Spleen (tissue), 11 donors: ENCODE results near the gene ZMYND19. TPM values are rescaled to one million over a fixed set of nuclear protein-coding genes. Genes with fewer than 3 reads are reported as not detected.

Experiments
- DNase-seq: peaks from one replicate; pipeline ENCODE4 v3.0.0-alpha.2; 2020
- H3K27ac ChIP-seq, 8 donors: fragments of 200-600 bp; sonication (generic) in 7 of 8; 1 replicate in 4 of 8; 2 replicates in 4 of 8; pipeline versions ENCODE4 v1.5.0 to v1.8.0; 2016 to 2021; ENCODE audit warnings: inconsistent platforms in 4 of 8, mild to moderate bottlenecking in 4 of 8, moderate library complexity in 1 of 8
- H3K27me3 ChIP-seq, 7 donors: fragments of 200-600 bp; sonication (generic) in 6 of 7; replicated peaks in 1 of 7; 1 replicate in 4 of 7; 2 replicates in 3 of 7; pipeline versions ENCODE4 v1.5.0 to v1.8.0; 2016 to 2021; ENCODE audit warnings: inconsistent platforms in 3 of 7, mild to moderate bottlenecking in 1 of 7
- H3K36me3 ChIP-seq, 6 donors: fragments of 200-600 bp; sonication (generic) in 5 of 6; 1 replicate in 4 of 6; 2 replicates in 2 of 6; pipeline versions ENCODE4 v1.5.0 to v1.8.0; 2016 to 2021; ENCODE audit warnings: inconsistent platforms in 2 of 6
- H3K4me1 ChIP-seq, 6 donors: fragments of 200-600 bp; sonication (generic) in 5 of 6; 1 replicate in 3 of 6; 2 replicates in 3 of 6; pipeline versions ENCODE4 v1.5.0 to v1.8.0; 2016 to 2021; ENCODE audit warnings: inconsistent platforms in 3 of 6
- H3K4me3 ChIP-seq, 8 donors: fragments of 200-600 bp; sonication (generic) in 7 of 8; 1 replicate in 4 of 8; 2 replicates in 4 of 8; pipeline versions ENCODE4 v1.5.0 to v1.8.0; 2016 to 2021; ENCODE audit warnings: inconsistent platforms in 4 of 8, mild to moderate bottlenecking in 4 of 8, moderate library complexity in 2 of 8
- H3K9me3 ChIP-seq, 8 donors: fragments of 200-600 bp; sonication (generic) in 7 of 8; 1 replicate in 4 of 8; 2 replicates in 4 of 8; pipeline versions ENCODE4 v1.5.0 to v1.8.0; 2016 to 2021; ENCODE audit warnings: inconsistent platforms in 4 of 8
- CTCF ChIP-seq, 11 experiments: fragments of 200-600 bp in 7 of 11; fragments of 450-650 bp in 4 of 11; sonication (generic) in 4 of 11; IDR thresholded peaks in 8 of 11; conservative IDR thresholded peaks in 3 of 11; 1 replicate in 7 of 11; 2 replicates in 4 of 11; pipeline versions ENCODE4 v1.4.0 to v1.8.0; 2016 to 2021; ENCODE audit warnings: antibody characterized with exemption in 11 of 11, inconsistent platforms in 4 of 11, mild to moderate bottlenecking in 1 of 11
- POLR2A ChIP-seq, 3 donors: fragments of 450-650 bp; IDR thresholded peaks; one replicate each; pipeline ENCODE4 v1.5.1; 2017; ENCODE audit warnings: antibody characterized with exemption in 3 of 3, mild to moderate bottlenecking in 1 of 3
- POLR2AphosphoS5 ChIP-seq, 3 donors: sonication (generic); formaldehyde crosslinking; IDR thresholded peaks; one replicate each; pipeline ENCODE4 v1.5.1; 2017; ENCODE audit warnings: antibody characterized with exemption in 3 of 3
- WGBS, 5 donors: extraction: QIAGEN DNeasy Blood & Tissue Kit in 3 of 5; methylation state at CpG; one replicate each; pipeline versions ENCODE4 v1.1.5 to v1.1.7; 2013 to 2018; 5-methylcytosine and 5-hydroxymethylcytosine counted together
- intact Hi-C: fragments of 100-400 bp; cut with DNase I; formaldehyde crosslinking; loops from one replicate; pipeline ENCODE4 v1.15.0; 2023; ENCODE audit warnings: low total_unique reads
- polyA plus RNA-seq, 3 donors: library from polyadenylated mRNA; stranded (reverse); fragments of 200-250 nt; gene quantifications; one replicate each; pipeline ENCODE4 v1.2.1, GENCODE V29; 2013
- total RNA-seq, 7 donors: library from RNA; depleted of rRNA in 3 of 7; stranded (reverse); fragments of >200 nt in 3 of 7; fragmentation: NEBNext Ultra II Directional in 4 of 7; extraction: Animal tissue kit (Norgen Biotek cat#: 25700) in 4 of 7; gene quantifications; one replicate each; pipeline versions ENCODE4 v1.1.0 to v1.2.1, GENCODE V29; 2016 to 2021
- donor health status: healthy with polysubstance abuse.
- donor health status: DM: no; HTN: no; CAD: no; lungs with moderate emphysema.
- donor health status: DM: no; HTN: no; CAD: no.
- donor health status: Bipolar disorder and iron deficiency.
- donor health status: healthy.
- donor health status: DM: no; HTN: no; CAD: no.
- donor health status: DM: yes; HTN: yes; CAD: no.

Gene ZMYND19
- total and polyA plus RNA-seq, 10 donors: 12.7 to 24.1 (median 16.3) TPM

GRCh38 chr9:137586854-137587253, 3.5 kb downstream of the ZMYND19 start:
- no peak for DNase-seq
- intact Hi-C loops: no loop called here

GRCh38 chr9:137583957-137584356, 6.4 kb downstream of the ZMYND19 start:
- Histone ChIP-seq H3K27me3 (no peaks in the 10 kb centered on the region), H3K4me3 (no peak overlapping the region), H3K36me3 (peaks cover 0 to 77% (median 49%) of the 10 kb centered on the region in 6 donors), H3K27ac (no peak overlapping the region), H3K4me1 (peaks cover 2 to 26% (median 11%) of the 10 kb centered on the region in 6 donors), H3K9me3 (no peaks in the 10 kb centered on the region)
- TF ChIP-seq POLR2AphosphoS5 (IDR thresholded peaks at IDR 0.05) (no peak), POLR2A (IDR thresholded peaks at IDR 0.05) (no peak), CTCF (IDR thresholded peaks at IDR 0.05 in 8 of 11, conservative IDR thresholded peaks at IDR 0.05 in 3 of 11) (no peak)
- intact Hi-C loops: no loop called here
- no peak for DNase-seq
- WGBS, 5 donors: 84 to 93% (median 87%) methylated on average over 7 to 8 of the region's 8 CpGs

More at GRCh38 chr9:137586854-137587253, 3.5 kb downstream of the ZMYND19 start:
- no peak overlapping the region for H3K4me3 ChIP-seq
- peaks cover 6 to 34% (median 22%) of the 10 kb centered on the region in 6 donors for H3K4me1 ChIP-seq
- no peak for TF ChIP-seq POLR2AphosphoS5 (IDR thresholded peaks at IDR 0.05)
- no peak for TF ChIP-seq CTCF (IDR thresholded peaks at IDR 0.05 in 8 of 11, conservative IDR thresholded peaks at IDR 0.05 in 3 of 11)
- no peak for TF ChIP-seq POLR2A (IDR thresholded peaks at IDR 0.05)
- H3K9me3 ChIP-seq: no peaks in the 10 kb centered on the region
- 93 to 100% (median 97%) methylated on average over 8 to 14 of the region's 14 CpGs for WGBS, 5 donors
- no peaks in the 10 kb centered on the region for H3K27me3 ChIP-seq
- no peak overlapping the region for H3K27ac ChIP-seq
- peaks cover 0 to 67% (median 42%) of the 10 kb centered on the region in 6 donors for H3K36me3 ChIP-seq

- 81 to 90% (median 85%) methylated on average over 14 of the region's 14 CpGs for WGBS, 5 donors
- Histone ChIP-seq H3K9me3 (no peaks in the 10 kb centered on the region), H3K36me3 (peaks cover 0 to 75% (median 49%) of the 10 kb centered on the region in 6 donors), H3K27ac (no peak overlapping the region), H3K4me3 (no peak overlapping the region), H3K27me3 (no peaks in the 10 kb centered on the region), H3K4me1 (peaks cover 2 to 23% (median 11%) of the 10 kb centered on the region in 6 donors)
- no peak for TF ChIP-seq CTCF (IDR thresholded peaks at IDR 0.05 in 8 of 11, conservative IDR thresholded peaks at IDR 0.05 in 3 of 11)
- no peak for TF ChIP-seq POLR2AphosphoS5 (IDR thresholded peaks at IDR 0.05)
- TF ChIP-seq POLR2A (IDR thresholded peaks at IDR 0.05): no peak
- intact Hi-C loops: no loop called here
- DNase-seq: no peak
These were observed 7.0 kb downstream of the ZMYND19 start for GRCh38 chr9:137583347-137583746.

- WGBS, 5 donors: 81 to 87% (median 84%) methylated on average over 13 to 20 of the region's 20 CpGs
- H3K36me3 ChIP-seq: peaks cover 0 to 65% (median 39%) of the 10 kb centered on the region in 6 donors
- TF ChIP-seq CTCF (IDR thresholded peaks at IDR 0.05 in 8 of 11, conservative IDR thresholded peaks at IDR 0.05 in 3 of 11) (peak in 6 of 11 experiments; percentile 11 to 34 (median 24)), POLR2AphosphoS5 (IDR thresholded peaks at IDR 0.05) (no peak), POLR2A (IDR thresholded peaks at IDR 0.05) (no peak)
- DNase-seq: no peak
- no peak overlapping the region for H3K27ac ChIP-seq
- intact Hi-C loops: no loop called here
- H3K27me3 ChIP-seq: no peaks in the 10 kb centered on the region
- H3K4me1 ChIP-seq: peaks cover 10 to 26% (median 17%) of the 10 kb centered on the region in 6 donors
- no peak overlapping the region for H3K4me3 ChIP-seq
- H3K9me3 ChIP-seq: no peaks in the 10 kb centered on the region
These were observed 7.9 kb downstream of the ZMYND19 start for GRCh38 chr9:137582286-137582860.
